SK-N-SH (cell line): ENCODE results near the gene GRIA1. TPM values are rescaled to one million over a fixed set of nuclear protein-coding genes. Genes with fewer than 3 reads are reported as not detected.

ENCODE experiments used
- CTCF ChIA-PET: fragments of 300-600, 350-600 bp; formaldehyde crosslinking; extraction: SDS; loops from one replicate; lab custom pipeline; 2021; lab: Yijun Ruan, JAX
- POLR2A ChIA-PET: fragments of 350-600 bp; sonication (Branson Sonifier 250); formaldehyde crosslinking; extraction: SDS; loops from one replicate; lab custom pipeline; 2020; ENCODE audit warnings: antibody characterized with exemption, inconsistent platforms; lab: Yijun Ruan, JAX
- DNase-seq: peaks from one replicate; pipeline ENCODE4 v3.0.0; 2012
- H2AFZ ChIP-seq: fragments of 200-600 bp; sonication (generic); 2 replicates; pipeline ENCODE4 v1.8.1; 2016; ENCODE audit warnings: antibody characterized with exemption, mild to moderate bottlenecking, low read depth
- H3F3A ChIP-seq: fragments of 200-600 bp; sonication (generic); replicated peaks from 2 replicates; pipeline ENCODE3; 2016; ENCODE audit warnings: antibody characterized with exemption, mild to moderate bottlenecking; ENCODE audit not compliant: insufficient read depth
- H3K27ac ChIP-seq, 2 experiments: fragments of 200-500 bp in 1 of 2; fragments of 200-600 bp in 1 of 2; sonication (Bioruptor generic) in 1 of 2; sonication (generic), shearing (Covaris generic) in 1 of 2; 2 replicates each; pipeline versions ENCODE4 v1.5.1 to v1.6.1; 2014 to 2016; ENCODE audit warnings: low read depth in 2 of 2, inconsistent platforms in 1 of 2, low read length in 1 of 2, mild to moderate bottlenecking in 1 of 2, mixed read lengths in 1 of 2
- H3K27me3 ChIP-seq: fragments of 200-600 bp; sonication (generic), shearing (Covaris generic); 2 replicates; pipeline ENCODE4 v1.6.1; 2016; ENCODE audit warnings: mixed run types; ENCODE audit not compliant: insufficient read depth
- H3K36me3 ChIP-seq, 2 experiments: fragments of 200-500 bp in 1 of 2; fragments of 200-600 bp in 1 of 2; sonication (Bioruptor generic) in 1 of 2; sonication (generic) in 1 of 2; replicated peaks in 1 of 2; 2 replicates each; pipeline versions ENCODE3 to v1.5.1; 2014 to 2016; ENCODE audit warnings: low read length in 1 of 2, mild to moderate bottlenecking in 1 of 2; ENCODE audit not compliant: insufficient read depth in 2 of 2, control insufficient read depth in 1 of 2
- H3K4me1 ChIP-seq, 2 experiments: fragments of 200-500 bp in 1 of 2; fragments of 200-600 bp in 1 of 2; sonication (Bioruptor generic) in 1 of 2; sonication (generic), shearing (Covaris generic) in 1 of 2; 2 replicates each; pipeline versions ENCODE4 v1.5.1 to v1.6.1; 2014 to 2016; ENCODE audit warnings: low read depth in 1 of 2, low read length in 1 of 2, mixed run types in 1 of 2; ENCODE audit not compliant: insufficient read depth in 2 of 2, control insufficient read depth in 1 of 2
- H3K4me2 ChIP-seq: fragments of 200-600 bp; sonication (generic), shearing (Covaris generic); 2 replicates; pipeline ENCODE4 v1.6.1; 2017; ENCODE audit warnings: mixed run types
- H3K4me3 ChIP-seq, 2 experiments: fragments of 200-500 bp in 1 of 2; fragments of 200-600 bp in 1 of 2; sonication (Bioruptor generic) in 1 of 2; sonication (generic), shearing (Covaris generic) in 1 of 2; 2 replicates each; pipeline versions ENCODE4 v1.5.1 to v1.8.1; 2014 to 2016; ENCODE audit warnings: low read depth in 2 of 2, inconsistent platforms in 1 of 2, low read length in 1 of 2, mild to moderate bottlenecking in 1 of 2, mixed read lengths in 1 of 2, moderate library complexity in 1 of 2
- H3K79me2 ChIP-seq: fragments of 200-600 bp; sonication (generic); 2 replicates; pipeline ENCODE4 v1.8.1; 2017; ENCODE audit warnings: mild to moderate bottlenecking; ENCODE audit not compliant: insufficient read depth
- H3K9ac ChIP-seq: fragments of 200-600 bp; sonication (generic); 2 replicates; pipeline ENCODE4 v1.6.1; 2017; ENCODE audit warnings: mixed run types
- H3K9me2 ChIP-seq: fragments of 200-600 bp; sonication (generic); 2 replicates; pipeline ENCODE4 v1.6.1; 2017; ENCODE audit warnings: mixed run types
- H3K9me3 ChIP-seq: fragments of 200-600 bp; sonication (generic); 2 replicates; pipeline ENCODE4 v1.6.1; 2017; ENCODE audit warnings: mixed run types, mild to moderate bottlenecking, moderate library complexity
- H4K20me1 ChIP-seq: fragments of 200-600 bp; sonication (generic); 2 replicates; pipeline ENCODE4 v1.6.1; 2017; ENCODE audit warnings: mild to moderate bottlenecking, mixed run types; ENCODE audit not compliant: insufficient read depth
- CHD2 ChIP-seq: fragments of 150-350 bp; IDR thresholded peaks from 2 replicates; pipeline ENCODE4 v1.6.1; 2018; ENCODE audit warnings: low read length; ENCODE audit not compliant: partially characterized antibody
- FOXJ3 ChIP-seq: sonication (generic); formaldehyde crosslinking; IDR thresholded peaks from 2 replicates; pipeline ENCODE4 v1.5.1; 2020; ENCODE audit warnings: mild to moderate bottlenecking, missing genetic modification reagents
- FOXM1 ChIP-seq: IDR thresholded peaks from 2 replicates; pipeline ENCODE4 v1.4.0; 2012; ENCODE audit warnings: low read depth, mild to moderate bottlenecking
- GABPA ChIP-seq: IDR thresholded peaks from 2 replicates; pipeline ENCODE4 v1.4.0; 2012; ENCODE audit warnings: low read depth, mild to moderate bottlenecking
- JUND ChIP-seq: IDR thresholded peaks from 2 replicates; pipeline ENCODE4 v1.4.0; 2012
- MXI1 ChIP-seq: IDR thresholded peaks from 2 replicates; pipeline ENCODE4 v1.6.1; 2012; ENCODE audit warnings: mild to moderate bottlenecking, low read depth, low read length, improper control_type of control experiment
- NRF1 ChIP-seq: IDR thresholded peaks from 2 replicates; pipeline ENCODE4 v1.6.1; 2012; ENCODE audit warnings: low read depth, mild to moderate bottlenecking, low read length
- POLR2AphosphoS5 ChIP-seq: IDR thresholded peaks from 2 replicates; pipeline ENCODE4 v1.6.1; 2012; ENCODE audit warnings: low read depth, low read length
- RFX5 ChIP-seq: IDR thresholded peaks from 2 replicates; pipeline ENCODE4 v1.6.1; 2012; ENCODE audit warnings: mild to moderate bottlenecking, improper control_type of control experiment, low read length
- RXRA ChIP-seq: IDR thresholded peaks from 2 replicates; pipeline ENCODE4 v1.4.0; 2012; ENCODE audit warnings: low read depth, mild to moderate bottlenecking, borderline replicate concordance
- SMC3 ChIP-seq: IDR thresholded peaks from 2 replicates; pipeline ENCODE4 v1.6.1; 2012; ENCODE audit warnings: low read depth, low read length, improper control_type of control experiment
- TAF1 ChIP-seq: IDR thresholded peaks from 2 replicates; pipeline ENCODE4 v1.6.1; 2012; ENCODE audit warnings: low read depth, mild to moderate bottlenecking, low read length, moderate library complexity, borderline replicate concordance
- TCF12 ChIP-seq: IDR thresholded peaks from 2 replicates; pipeline ENCODE4 v1.4.0; 2012
- TEAD4 ChIP-seq: IDR thresholded peaks from 2 replicates; pipeline ENCODE4 v1.4.0; 2012; ENCODE audit warnings: mild to moderate bottlenecking, borderline replicate concordance; ENCODE audit not compliant: insufficient read depth
- WGBS: methylation state at CpG from one replicate; pipeline ENCODE4 v1.1.6; 2017; ENCODE audit warnings: low lambda C conversion rate; 5-methylcytosine and 5-hydroxymethylcytosine counted together
- polyA plus RNA-seq, 3 experiments: library from polyadenylated mRNA; depleted of rRNA; stranded (reverse); fragments of >200 nt; gene quantifications; 2 replicates each; pipeline ENCODE4 v1.2.3, GENCODE V29; 2012
- TF ChIP-seq, protein P1 (sequence below): fragments of 150-350 bp; IDR thresholded peaks from 2 replicates; pipeline ENCODE4 v1.6.1; 2016; ENCODE audit warnings: mild to moderate bottlenecking, low read depth, low read length
- TF ChIP-seq, protein P2 (sequence below): IDR thresholded peaks from 2 replicates; pipeline ENCODE4 v1.4.0; 2012; ENCODE audit warnings: low read depth, borderline replicate concordance
- TF ChIP-seq, protein P3 (sequence below): IDR thresholded peaks from 2 replicates; pipeline ENCODE4 v1.4.0; 2012; ENCODE audit warnings: low read depth
- TF ChIP-seq, protein P4 (sequence below): fragments of 150-350 bp; IDR thresholded peaks from 2 replicates; pipeline ENCODE4 v1.6.1; 2017; ENCODE audit warnings: antibody characterized with exemption, low read length, low read depth, borderline replicate concordance
- TF ChIP-seq, protein P5 (sequence below): fragments of 200-600 bp; sonication (generic); IDR thresholded peaks from 2 replicates; pipeline ENCODE4 v1.6.1; 2017; ENCODE audit warnings: antibody characterized with exemption, mild to moderate bottlenecking, moderate library complexity

The GRIA1 gene
- polyA plus RNA-seq, 1 of the 3 experiments (the other 2 are of a cell fraction), result 0.35 TPM

DNA sequence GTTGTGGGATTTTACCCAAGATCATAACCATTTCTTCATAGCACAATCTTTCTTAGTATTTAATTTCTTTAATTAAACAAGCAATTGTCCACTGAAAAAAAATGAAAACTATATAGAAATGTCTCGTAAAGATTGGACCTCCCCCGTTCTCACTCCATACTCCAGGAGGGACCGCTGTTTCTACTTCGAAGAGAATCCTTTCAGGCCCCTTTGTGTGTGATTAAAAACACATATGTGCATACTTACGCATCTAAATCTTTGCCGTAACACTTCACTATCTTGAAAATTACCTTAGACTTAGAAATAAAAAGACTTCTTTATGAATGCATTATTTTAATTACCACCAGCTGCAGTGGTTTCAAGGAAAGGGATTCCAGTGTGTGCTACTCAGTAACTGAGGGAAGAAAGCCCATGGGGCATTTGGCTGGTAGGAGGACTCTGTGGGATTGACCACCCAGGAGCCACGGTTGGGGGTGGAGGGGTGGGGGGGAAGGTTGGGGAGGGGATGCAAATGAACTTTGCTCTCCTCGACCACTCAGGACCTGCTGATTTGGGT is 339.1 kb downstream of the GRIA1 start:
- H3K36me3 ChIP-seq, result no peaks in the 10 kb centered on the region
- DNase-seq, result no peak
- WGBS, result 59% methylated on average over 8 of the region's 8 CpGs
- no peak overlapping the region for H3K4me3 ChIP-seq
- H3K9me3 ChIP-seq, result no peaks in the 10 kb centered on the region
- TF ChIP-seq POLR2AphosphoS5, result no peak
- no peak for TF ChIP-seq TCF12
- no peak for TF ChIP-seq FOXM1
- TF ChIP-seq RFX5, result no peak
- no peak for TF ChIP-seq RXRA
- TF ChIP-seq, protein P1, sequence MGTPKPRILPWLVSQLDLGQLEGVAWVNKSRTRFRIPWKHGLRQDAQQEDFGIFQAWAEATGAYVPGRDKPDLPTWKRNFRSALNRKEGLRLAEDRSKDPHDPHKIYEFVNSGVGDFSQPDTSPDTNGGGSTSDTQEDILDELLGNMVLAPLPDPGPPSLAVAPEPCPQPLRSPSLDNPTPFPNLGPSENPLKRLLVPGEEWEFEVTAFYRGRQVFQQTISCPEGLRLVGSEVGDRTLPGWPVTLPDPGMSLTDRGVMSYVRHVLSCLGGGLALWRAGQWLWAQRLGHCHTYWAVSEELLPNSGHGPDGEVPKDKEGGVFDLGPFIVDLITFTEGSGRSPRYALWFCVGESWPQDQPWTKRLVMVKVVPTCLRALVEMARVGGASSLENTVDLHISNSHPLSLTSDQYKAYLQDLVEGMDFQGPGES, result no peak
- TF ChIP-seq SMC3, result no peak
- TF ChIP-seq, protein P2, sequence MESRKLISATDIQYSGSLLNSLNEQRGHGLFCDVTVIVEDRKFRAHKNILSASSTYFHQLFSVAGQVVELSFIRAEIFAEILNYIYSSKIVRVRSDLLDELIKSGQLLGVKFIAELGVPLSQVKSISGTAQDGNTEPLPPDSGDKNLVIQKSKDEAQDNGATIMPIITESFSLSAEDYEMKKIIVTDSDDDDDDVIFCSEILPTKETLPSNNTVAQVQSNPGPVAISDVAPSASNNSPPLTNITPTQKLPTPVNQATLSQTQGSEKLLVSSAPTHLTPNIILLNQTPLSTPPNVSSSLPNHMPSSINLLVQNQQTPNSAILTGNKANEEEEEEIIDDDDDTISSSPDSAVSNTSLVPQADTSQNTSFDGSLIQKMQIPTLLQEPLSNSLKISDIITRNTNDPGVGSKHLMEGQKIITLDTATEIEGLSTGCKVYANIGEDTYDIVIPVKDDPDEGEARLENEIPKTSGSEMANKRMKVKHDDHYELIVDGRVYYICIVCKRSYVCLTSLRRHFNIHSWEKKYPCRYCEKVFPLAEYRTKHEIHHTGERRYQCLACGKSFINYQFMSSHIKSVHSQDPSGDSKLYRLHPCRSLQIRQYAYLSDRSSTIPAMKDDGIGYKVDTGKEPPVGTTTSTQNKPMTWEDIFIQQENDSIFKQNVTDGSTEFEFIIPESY, result no peak
- no peak for TF ChIP-seq FOXJ3
- TF ChIP-seq, protein P3, sequence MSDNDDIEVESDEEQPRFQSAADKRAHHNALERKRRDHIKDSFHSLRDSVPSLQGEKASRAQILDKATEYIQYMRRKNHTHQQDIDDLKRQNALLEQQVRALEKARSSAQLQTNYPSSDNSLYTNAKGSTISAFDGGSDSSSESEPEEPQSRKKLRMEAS, result no peak
- TF ChIP-seq TEAD4, result no peak
- no peak for TF ChIP-seq JUND
- H3K4me2 ChIP-seq, result no peak overlapping the region
- CTCF ChIA-PET, result no interaction called here
- no peak overlapping the region for H3K9ac ChIP-seq
- H3F3A ChIP-seq, result no peaks in the 10 kb centered on the region
- H3K9me2 ChIP-seq, result no peaks in the 10 kb centered on the region
- no peaks in the 10 kb centered on the region for H3K79me2 ChIP-seq
- H4K20me1 ChIP-seq, result no peaks in the 10 kb centered on the region
- peaks cover 0 to 4% of the 10 kb centered on the region in 2 experiments; a peak in 1 of 4 replicates for H3K4me1 ChIP-seq
- POLR2A ChIA-PET, result no interaction called here
- no peak overlapping the region for H3K27ac ChIP-seq
- no peaks in the 10 kb centered on the region for H3K27me3 ChIP-seq
- H2AFZ ChIP-seq, result no peak overlapping the region

DNA sequence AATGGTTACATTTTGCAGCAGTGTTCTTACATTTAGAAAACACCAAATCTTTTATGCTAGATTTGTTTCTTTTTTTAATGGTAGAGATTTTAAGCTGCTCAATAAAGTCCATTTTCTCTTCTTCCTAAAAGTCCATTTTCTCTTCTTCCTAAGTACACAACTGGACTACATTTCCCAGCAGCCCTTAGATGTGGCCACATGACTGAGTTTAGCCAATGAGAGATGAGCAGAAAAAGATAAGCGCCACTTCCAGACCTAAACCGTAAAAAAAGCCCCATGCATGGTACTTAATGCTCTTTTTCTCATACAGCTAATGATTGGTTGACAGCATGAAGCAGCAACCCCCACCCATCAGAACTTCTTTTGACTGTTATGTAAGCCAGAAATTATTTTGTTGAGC is 341.5 kb downstream of the GRIA1 start:
- Histone ChIP-seq H3K9me2 (no peaks in the 10 kb centered on the region), H2AFZ (peak overlapping the region; percentile 43; the same call in 1 of the 2 replicates), H3F3A (no peaks in the 10 kb centered on the region), H3K79me2 (no peaks in the 10 kb centered on the region), H3K4me3 (no peak overlapping the region), H3K27me3 (no peaks in the 10 kb centered on the region), H3K4me2 (no peak overlapping the region), H3K4me1 (peaks cover 0 to 5% of the 10 kb centered on the region in 2 experiments; a peak in 1 of 4 replicates), H3K9ac (no peak overlapping the region), H3K27ac (no peak overlapping the region), H4K20me1 (no peaks in the 10 kb centered on the region), H3K9me3 (no peaks in the 10 kb centered on the region), H3K36me3 (no peaks in the 10 kb centered on the region)
- DNase-seq, result peak; percentile 50
- ChIA-PET POLR2A (no interaction called here), CTCF (no interaction called here)
- WGBS, result 22% methylated on average over 2 of the region's 2 CpGs
- TF ChIP-seq NRF1 (no peak), TAF1 (no peak), MXI1 (peak; percentile 49; the same call in 1 of the 2 replicates), GABPA (no peak), CHD2 (no peak)
- TF ChIP-seq, protein P4, sequence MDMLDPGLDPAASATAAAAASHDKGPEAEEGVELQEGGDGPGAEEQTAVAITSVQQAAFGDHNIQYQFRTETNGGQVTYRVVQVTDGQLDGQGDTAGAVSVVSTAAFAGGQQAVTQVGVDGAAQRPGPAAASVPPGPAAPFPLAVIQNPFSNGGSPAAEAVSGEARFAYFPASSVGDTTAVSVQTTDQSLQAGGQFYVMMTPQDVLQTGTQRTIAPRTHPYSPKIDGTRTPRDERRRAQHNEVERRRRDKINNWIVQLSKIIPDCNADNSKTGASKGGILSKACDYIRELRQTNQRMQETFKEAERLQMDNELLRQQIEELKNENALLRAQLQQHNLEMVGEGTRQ, result peak; percentile 56
- TF ChIP-seq, protein P5, sequence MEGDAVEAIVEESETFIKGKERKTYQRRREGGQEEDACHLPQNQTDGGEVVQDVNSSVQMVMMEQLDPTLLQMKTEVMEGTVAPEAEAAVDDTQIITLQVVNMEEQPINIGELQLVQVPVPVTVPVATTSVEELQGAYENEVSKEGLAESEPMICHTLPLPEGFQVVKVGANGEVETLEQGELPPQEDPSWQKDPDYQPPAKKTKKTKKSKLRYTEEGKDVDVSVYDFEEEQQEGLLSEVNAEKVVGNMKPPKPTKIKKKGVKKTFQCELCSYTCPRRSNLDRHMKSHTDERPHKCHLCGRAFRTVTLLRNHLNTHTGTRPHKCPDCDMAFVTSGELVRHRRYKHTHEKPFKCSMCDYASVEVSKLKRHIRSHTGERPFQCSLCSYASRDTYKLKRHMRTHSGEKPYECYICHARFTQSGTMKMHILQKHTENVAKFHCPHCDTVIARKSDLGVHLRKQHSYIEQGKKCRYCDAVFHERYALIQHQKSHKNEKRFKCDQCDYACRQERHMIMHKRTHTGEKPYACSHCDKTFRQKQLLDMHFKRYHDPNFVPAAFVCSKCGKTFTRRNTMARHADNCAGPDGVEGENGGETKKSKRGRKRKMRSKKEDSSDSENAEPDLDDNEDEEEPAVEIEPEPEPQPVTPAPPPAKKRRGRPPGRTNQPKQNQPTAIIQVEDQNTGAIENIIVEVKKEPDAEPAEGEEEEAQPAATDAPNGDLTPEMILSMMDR, result no peak
- TF ChIP-seq, protein P3, result no peak
